Esophagus muscularis mucosa (tissue), 4 donors: ENCODE data around the gene TM2D1. TPM values are rescaled to one million over a fixed set of nuclear protein-coding genes. Genes with fewer than 3 reads are reported as not detected.
"Not testable (repeated sequence)": the region's sequence is repeated elsewhere in the genome, so short reads cannot be mapped to it uniquely, and the experiment has no call there.

Experiments used
- DNase-seq: peaks from one replicate; pipeline ENCODE4 v3.0.0-alpha.2; 2017; ENCODE audit errors: extremely low spot score
- H3K27ac ChIP-seq, 4 donors: fragments of 200-600 bp; sonication (generic); replicated peaks in 1 of 4; 1 replicate in 3 of 4; 2 replicates in 1 of 4; pipeline ENCODE4 v1.5.1; 2016 to 2019; ENCODE audit warnings: mild to moderate bottlenecking in 1 of 4
- H3K27me3 ChIP-seq, 4 donors: fragments of 200-600 bp; sonication (generic); one replicate each; pipeline versions ENCODE4 v1.5.1 to v1.6.0; 2016 to 2019
- H3K36me3 ChIP-seq, 4 donors: fragments of 200-600 bp; sonication (generic); one replicate each; pipeline ENCODE4 v1.5.1; 2016 to 2019
- H3K4me1 ChIP-seq, 4 donors: fragments of 200-600 bp; sonication (generic); one replicate each; pipeline ENCODE4 v1.5.1; 2016 to 2019
- H3K4me3 ChIP-seq, 4 donors: fragments of 200-600 bp; sonication (generic); 1 replicate in 2 of 4; 2 replicates in 2 of 4; pipeline ENCODE4 v1.5.1; 2016 to 2019; ENCODE audit warnings: mild to moderate bottlenecking in 4 of 4, moderate library complexity in 1 of 4
- H3K9me3 ChIP-seq, 4 donors: fragments of 200-600 bp; sonication (generic); 1 replicate in 3 of 4; 2 replicates in 1 of 4; pipeline ENCODE4 v1.5.1; 2016 to 2019
- CTCF ChIP-seq, 3 experiments: fragments of 200-600 bp in 2 of 3; fragments of 450-650 bp in 1 of 3; sonication (generic) in 2 of 3; IDR thresholded peaks; one replicate each; pipeline ENCODE4 v1.5.1; 2017 to 2019; ENCODE audit warnings: antibody characterized with exemption in 3 of 3, mild to moderate bottlenecking in 2 of 3, moderate library complexity in 1 of 3
- EP300 ChIP-seq: sonication (generic); formaldehyde crosslinking; IDR thresholded peaks from one replicate; pipeline ENCODE4 v1.6.1; 2017; ENCODE audit warnings: antibody characterized with exemption
- POLR2A ChIP-seq: fragments of 450-650 bp; IDR thresholded peaks from one replicate; pipeline ENCODE4 v1.6.1; 2017; ENCODE audit warnings: antibody characterized with exemption, moderate library complexity, mild to moderate bottlenecking, low read depth
- POLR2AphosphoS5 ChIP-seq, 2 donors: sonication (generic); formaldehyde crosslinking; IDR thresholded peaks; one replicate each; pipeline ENCODE4 v1.6.1; 2017; ENCODE audit warnings: antibody characterized with exemption in 2 of 2
- WGBS: methylation state at CpG from one replicate; pipeline ENCODE4 v1.1.5; 2018; 5-methylcytosine and 5-hydroxymethylcytosine counted together
- intact Hi-C: fragments of 100-400 bp; cut with DNase I; formaldehyde crosslinking; loops from one replicate; pipeline ENCODE4 v1.15.1; 2023
- total RNA-seq, 4 donors: library from RNA; depleted of rRNA; stranded (reverse); fragments of >200 nt; gene quantifications; one replicate each; pipeline versions ENCODE4 v1.1.0 to v1.2.1, GENCODE V29; 2016

Gene TM2D1
- total RNA-seq, 4 donors from 2014 or later, result 59.6 to 73.5 (median 66.3) TPM

GRCh38 chr1:61682891-61683290 is 42.0 kb downstream of the TM2D1 start:
- no peaks in the 10 kb centered on the region for H3K4me1 ChIP-seq
- no peaks in the 10 kb centered on the region for H3K9me3 ChIP-seq
- no peaks in the 10 kb centered on the region for H3K27me3 ChIP-seq
- WGBS, result 74% methylated on average over 3 of the region's 3 CpGs
- TF ChIP-seq POLR2AphosphoS5 (IDR thresholded peaks at IDR 0.05), result no peak
- H3K27ac ChIP-seq, result no peak overlapping the region
- no peak for DNase-seq
- H3K4me3 ChIP-seq, result no peak overlapping the region
- H3K36me3 ChIP-seq, result peaks cover 0 to 76% (median 32%) of the 10 kb centered on the region in 4 donors
- intact Hi-C loops, result no loop called here

GRCh38 chr1:61680500-61680899 is 44.4 kb downstream of the TM2D1 start:
- H3K36me3 ChIP-seq, result peaks cover 0 to 65% (median 25%) of the 10 kb centered on the region in 4 donors
- TF ChIP-seq POLR2A (no peak), EP300 (no peak), POLR2AphosphoS5 (IDR thresholded peaks at IDR 0.05) (no peak), CTCF (IDR thresholded peaks at IDR 0.05) (no peak)

GRCh38 chr1:61676881-61677280 is 48.1 kb downstream of the TM2D1 start:
- peaks cover 0 to 38% (median 14%) of the 10 kb centered on the region in 4 donors for H3K36me3 ChIP-seq
- DNase-seq, H3K4me1 ChIP-seq, H3K4me3 ChIP-seq, H3K9me3 ChIP-seq, H3K27me3 ChIP-seq, intact Hi-C loops, H3K27ac ChIP-seq: not testable (repeated sequence)
- WGBS, result 97% methylated on average over 2 of the region's 2 CpGs

More at GRCh38 chr1:61680500-61680899, 44.4 kb downstream of the TM2D1 start:
- no peaks in the 10 kb centered on the region for H3K27me3 ChIP-seq
- intact Hi-C loops, result no loop called here
- no peaks in the 10 kb centered on the region for H3K9me3 ChIP-seq
- no peak overlapping the region for H3K4me3 ChIP-seq
- no peak for DNase-seq
- WGBS, result 73% methylated on average over 2 of the region's 2 CpGs
- H3K27ac ChIP-seq, result no peak overlapping the region
- no peaks in the 10 kb centered on the region for H3K4me1 ChIP-seq

GRCh38 chr1:61674221-61674620 is 50.7 kb downstream of the TM2D1 start:
- 84% methylated on average over 3 of the region's 3 CpGs for WGBS
- intact Hi-C loops, result no loop called here
- Histone ChIP-seq H3K4me1 (no peaks in the 10 kb centered on the region), H3K9me3 (no peaks in the 10 kb centered on the region), H3K4me3 (no peak overlapping the region), H3K27me3 (no peaks in the 10 kb centered on the region), H3K27ac (no peak overlapping the region), H3K36me3 (peaks cover 0 to 12% (median 2%) of the 10 kb centered on the region in 4 donors)
- TF ChIP-seq EP300 (no peak), POLR2AphosphoS5 (IDR thresholded peaks at IDR 0.05) (no peak), CTCF (IDR thresholded peaks at IDR 0.05) (no peak), POLR2A (no peak)
- no peak for DNase-seq

GRCh38 chr1:61672376-61672775 is 52.6 kb downstream of the TM2D1 start:
- H3K36me3 ChIP-seq, result peaks cover 0 to 4% (median 0%) of the 10 kb centered on the region in 4 donors
- TF ChIP-seq CTCF (IDR thresholded peaks at IDR 0.05) (no peak), POLR2A (no peak), POLR2AphosphoS5 (IDR thresholded peaks at IDR 0.05) (no peak), EP300 (no peak)
- no peaks in the 10 kb centered on the region for H3K9me3 ChIP-seq
- no peak for DNase-seq
- no peak overlapping the region for H3K27ac ChIP-seq
- H3K4me1 ChIP-seq, result no peaks in the 10 kb centered on the region
- no peaks in the 10 kb centered on the region for H3K27me3 ChIP-seq
- WGBS, result 95% methylated on average over 4 of the region's 4 CpGs
- no peak overlapping the region for H3K4me3 ChIP-seq
- intact Hi-C loops, result no loop called here

GRCh38 chr1:61670445-61670844 is 54.5 kb downstream of the TM2D1 start:
- intact Hi-C loops, result no loop called here
- DNase-seq, result no peak
- no peak overlapping the region for H3K27ac ChIP-seq
- no peak overlapping the region for H3K4me3 ChIP-seq
- TF ChIP-seq EP300, result no peak
- no peak for TF ChIP-seq POLR2A
- TF ChIP-seq POLR2AphosphoS5 (IDR thresholded peaks at IDR 0.05), result no peak
- no peak for TF ChIP-seq CTCF (IDR thresholded peaks at IDR 0.05)
- 81% methylated on average over 2 of the region's 2 CpGs for WGBS
- H3K27me3 ChIP-seq, result no peaks in the 10 kb centered on the region
- no peaks in the 10 kb centered on the region for H3K4me1 ChIP-seq
- peaks cover 0 to 4% (median 0%) of the 10 kb centered on the region in 4 donors for H3K36me3 ChIP-seq
- no peaks in the 10 kb centered on the region for H3K9me3 ChIP-seq
